ENCODE results near the gene FGFBP1.
"Not testable (repeated sequence)": the region's sequence is repeated elsewhere in the genome, so short reads cannot be mapped to it uniquely, and the experiment has no call there.

The FGFBP1 gene

GRCh38 chr4:15944895-15945294 is 6.4 kb upstream of the FGFBP1 start:
- DNase-seq = no peak

GRCh38 chr4:15942283-15942682 is 3.7 kb upstream of the FGFBP1 start:
- no peak for DNase-seq

GRCh38 chr4:15938182-15938581 is 358 bp downstream of the FGFBP1 start:
- DNase-seq = no peak

GRCh38 chr4:15936495-15936894 is 2.0 kb downstream of the FGFBP1 start:
- no peak for DNase-seq

GRCh38 chr4:15935504-15936402 is 2.8 kb downstream of the FGFBP1 start:
- DNase-seq = no peak

- no peak for DNase-seq
These were observed 4.3 kb downstream of the FGFBP1 start for GRCh38 chr4:15934259-15934658.

GRCh38 chr4:15931451-15932210 is 6.9 kb downstream of the FGFBP1 start:
- DNase-seq = no peak

- no peak for DNase-seq
These were observed 8.2 kb downstream of the FGFBP1 start for GRCh38 chr4:15930314-15930713.

- DNase-seq = no peak
These were observed 9.0 kb downstream of the FGFBP1 start for GRCh38 chr4:15929540-15929939.

- DNase-seq = no peak
These were observed 9.7 kb downstream of the FGFBP1 start for GRCh38 chr4:15928883-15929282.

- DNase-seq = no peak
These were observed 12.1 kb downstream of the FGFBP1 start for GRCh38 chr4:15926486-15926885.

GRCh38 chr4:15925830-15926229 is 12.7 kb downstream of the FGFBP1 start:
- no peak for DNase-seq

- DNase-seq = no peak
These were observed 17.0 kb downstream of the FGFBP1 start for GRCh38 chr4:15921592-15921932.

- peak; percentile 59 for DNase-seq
These were observed 17.6 kb downstream of the FGFBP1 start for GRCh38 chr4:15920723-15921591.

GRCh38 chr4:15918484-15919129 is 19.9 kb downstream of the FGFBP1 start:
- no peak for DNase-seq

- no peak for DNase-seq
These were observed 21.2 kb downstream of the FGFBP1 start for GRCh38 chr4:15917297-15917696.

- not testable (repeated sequence) for DNase-seq
These were observed 22.2 kb downstream of the FGFBP1 start for GRCh38 chr4:15916358-15916757.

- no peak for DNase-seq
These were observed 23.8 kb downstream of the FGFBP1 start for GRCh38 chr4:15914736-15915135.

GRCh38 chr4:15914291-15914690 is 24.2 kb downstream of the FGFBP1 start:
- DNase-seq = no peak

GRCh38 chr4:15913631-15913970 is 24.9 kb downstream of the FGFBP1 start:
- DNase-seq = no peak

GRCh38 chr4:15912961-15913630 is 25.4 kb downstream of the FGFBP1 start:
- DNase-seq = no peak

- no peak for DNase-seq
These were observed 26.3 kb downstream of the FGFBP1 start for GRCh38 chr4:15912236-15912635.

Measured in GOT3 (cell line).